Ishikawa (cell line): ENCODE data around the gene TBC1D1.

Experiments
- CEBPB ChIP-seq: IDR thresholded peaks from 2 replicates; pipeline ENCODE4 v1.6.1; 2012
- CREB1 ChIP-seq: IDR thresholded peaks from 2 replicates; pipeline ENCODE4 v1.6.1; 2012; ENCODE audit warnings: low read depth
- EP300 ChIP-seq: IDR thresholded peaks from 2 replicates; pipeline ENCODE4 v1.6.1; 2012; ENCODE audit warnings: borderline replicate concordance
- FOXM1 ChIP-seq: IDR thresholded peaks from 2 replicates; pipeline ENCODE4 v1.6.1; 2012; ENCODE audit warnings: low read depth, borderline replicate concordance
- MAX ChIP-seq: IDR thresholded peaks from 2 replicates; pipeline ENCODE4 v1.6.1; 2012
- NFIC ChIP-seq: IDR thresholded peaks from 2 replicates; pipeline ENCODE4 v1.6.1; 2012
- RAD21 ChIP-seq: IDR thresholded peaks from 2 replicates; pipeline ENCODE4 v1.6.1; 2012; ENCODE audit warnings: low read depth
- TAF1 ChIP-seq: IDR thresholded peaks from 2 replicates; pipeline ENCODE4 v1.6.1; 2012; ENCODE audit warnings: low read depth, mild to moderate bottlenecking
- TEAD4 ChIP-seq: IDR thresholded peaks from 2 replicates; pipeline ENCODE4 v1.6.1; 2012
- USF1 ChIP-seq: IDR thresholded peaks from 2 replicates; pipeline ENCODE4 v1.6.1; 2012
- YY1 ChIP-seq: IDR thresholded peaks from 2 replicates; pipeline ENCODE4 v1.6.1; 2012; ENCODE audit warnings: low read depth
- TF ChIP-seq, protein P1 (sequence below): IDR thresholded peaks from 2 replicates; pipeline ENCODE4 v1.6.1; 2012; ENCODE audit warnings: low read depth, mild to moderate bottlenecking

DNA sequence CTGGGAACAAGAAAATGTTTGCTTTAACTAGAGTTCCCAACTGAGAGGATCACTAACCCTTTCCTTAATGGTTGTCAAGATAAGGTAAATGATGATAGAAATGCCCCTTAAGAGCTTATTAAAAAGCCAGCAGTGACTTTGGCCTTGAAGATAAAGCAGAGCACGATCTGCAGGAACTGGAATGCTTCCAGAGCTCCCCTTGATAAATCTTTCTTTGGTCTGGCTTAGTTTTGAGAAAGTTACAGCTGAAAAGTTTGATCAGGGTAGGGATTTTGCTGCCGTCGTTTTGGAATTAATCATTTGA, 133.3 kb downstream of the TBC1D1 start:
- TF ChIP-seq TAF1 = no peak
- TF ChIP-seq MAX = no peak
- TF ChIP-seq YY1 = no peak
- no peak for TF ChIP-seq FOXM1
- no peak for TF ChIP-seq CREB1
- TF ChIP-seq RAD21 = no peak
- no peak for TF ChIP-seq USF1
- TF ChIP-seq, protein P1, sequence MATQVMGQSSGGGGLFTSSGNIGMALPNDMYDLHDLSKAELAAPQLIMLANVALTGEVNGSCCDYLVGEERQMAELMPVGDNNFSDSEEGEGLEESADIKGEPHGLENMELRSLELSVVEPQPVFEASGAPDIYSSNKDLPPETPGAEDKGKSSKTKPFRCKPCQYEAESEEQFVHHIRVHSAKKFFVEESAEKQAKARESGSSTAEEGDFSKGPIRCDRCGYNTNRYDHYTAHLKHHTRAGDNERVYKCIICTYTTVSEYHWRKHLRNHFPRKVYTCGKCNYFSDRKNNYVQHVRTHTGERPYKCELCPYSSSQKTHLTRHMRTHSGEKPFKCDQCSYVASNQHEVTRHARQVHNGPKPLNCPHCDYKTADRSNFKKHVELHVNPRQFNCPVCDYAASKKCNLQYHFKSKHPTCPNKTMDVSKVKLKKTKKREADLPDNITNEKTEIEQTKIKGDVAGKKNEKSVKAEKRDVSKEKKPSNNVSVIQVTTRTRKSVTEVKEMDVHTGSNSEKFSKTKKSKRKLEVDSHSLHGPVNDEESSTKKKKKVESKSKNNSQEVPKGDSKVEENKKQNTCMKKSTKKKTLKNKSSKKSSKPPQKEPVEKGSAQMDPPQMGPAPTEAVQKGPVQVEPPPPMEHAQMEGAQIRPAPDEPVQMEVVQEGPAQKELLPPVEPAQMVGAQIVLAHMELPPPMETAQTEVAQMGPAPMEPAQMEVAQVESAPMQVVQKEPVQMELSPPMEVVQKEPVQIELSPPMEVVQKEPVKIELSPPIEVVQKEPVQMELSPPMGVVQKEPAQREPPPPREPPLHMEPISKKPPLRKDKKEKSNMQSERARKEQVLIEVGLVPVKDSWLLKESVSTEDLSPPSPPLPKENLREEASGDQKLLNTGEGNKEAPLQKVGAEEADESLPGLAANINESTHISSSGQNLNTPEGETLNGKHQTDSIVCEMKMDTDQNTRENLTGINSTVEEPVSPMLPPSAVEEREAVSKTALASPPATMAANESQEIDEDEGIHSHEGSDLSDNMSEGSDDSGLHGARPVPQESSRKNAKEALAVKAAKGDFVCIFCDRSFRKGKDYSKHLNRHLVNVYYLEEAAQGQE = no peak
- no peak for TF ChIP-seq CEBPB
- TF ChIP-seq EP300 = no peak
- TF ChIP-seq TEAD4 = no peak
- TF ChIP-seq NFIC = no peak
